IPS-18c (cell line): ENCODE results near the gene ZNF318.
"Not testable (repeated sequence)": the region's sequence is repeated elsewhere in the genome, so short reads cannot be mapped to it uniquely, and the experiment has no call there.

ENCODE experiments used
- H3K4me3 ChIP-seq: 2 replicates; pipeline ENCODE4 v1.7.0; 2013; ENCODE audit warnings: low read depth, mild to moderate bottlenecking, low read length, moderate library complexity; ENCODE audit not compliant: insufficient read depth
- H3K9me3 ChIP-seq: one replicate; pipeline ENCODE4 v1.6.1; 2013; ENCODE audit warnings: mild to moderate bottlenecking, low read length, moderate library complexity; ENCODE audit not compliant: control insufficient read depth, insufficient read depth

The ZNF318 gene

DNA sequence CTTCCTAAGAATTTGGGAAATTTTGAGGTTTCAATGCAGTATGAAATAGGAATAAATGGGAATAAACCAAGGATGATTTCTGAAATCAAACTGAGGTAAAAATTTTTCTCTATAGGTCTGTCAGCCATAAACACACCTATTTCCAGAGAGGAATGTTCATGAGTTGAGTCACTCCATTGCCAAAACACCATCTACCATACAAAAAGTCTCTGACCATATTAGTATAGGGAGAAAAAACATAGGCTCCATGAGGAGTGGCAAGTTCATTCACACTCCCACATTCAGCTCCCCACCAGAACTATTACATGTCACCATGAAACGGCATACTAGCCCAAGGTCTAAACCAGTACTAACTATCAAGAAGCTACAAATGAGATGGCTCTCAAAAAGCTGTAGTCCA lies 9.6 kb downstream of the ZNF318 start:
- H3K4me3 ChIP-seq = no peak overlapping the region
- no peaks in the 10 kb centered on the region for H3K9me3 ChIP-seq

DNA sequence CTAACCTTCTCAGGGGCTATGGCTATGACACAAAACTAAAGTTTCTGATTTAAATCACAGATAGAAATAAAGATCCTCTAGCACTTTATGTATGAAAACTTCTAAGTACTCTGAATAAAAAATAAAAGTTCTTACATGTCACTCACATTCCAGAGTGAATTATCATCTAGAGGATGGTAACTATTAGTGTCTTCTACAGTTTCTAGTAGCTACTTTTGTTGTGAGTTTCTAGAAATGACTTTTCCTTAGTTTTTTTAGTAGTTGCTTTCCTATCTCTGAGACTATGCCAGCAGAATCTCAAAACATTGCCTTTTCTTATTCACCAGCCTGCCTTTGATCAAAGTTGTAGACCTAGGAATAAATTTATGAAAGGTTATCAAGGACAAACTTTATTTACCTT lies 10.1 kb downstream of the ZNF318 start:
- H3K4me3 ChIP-seq = no peak overlapping the region

DNA sequence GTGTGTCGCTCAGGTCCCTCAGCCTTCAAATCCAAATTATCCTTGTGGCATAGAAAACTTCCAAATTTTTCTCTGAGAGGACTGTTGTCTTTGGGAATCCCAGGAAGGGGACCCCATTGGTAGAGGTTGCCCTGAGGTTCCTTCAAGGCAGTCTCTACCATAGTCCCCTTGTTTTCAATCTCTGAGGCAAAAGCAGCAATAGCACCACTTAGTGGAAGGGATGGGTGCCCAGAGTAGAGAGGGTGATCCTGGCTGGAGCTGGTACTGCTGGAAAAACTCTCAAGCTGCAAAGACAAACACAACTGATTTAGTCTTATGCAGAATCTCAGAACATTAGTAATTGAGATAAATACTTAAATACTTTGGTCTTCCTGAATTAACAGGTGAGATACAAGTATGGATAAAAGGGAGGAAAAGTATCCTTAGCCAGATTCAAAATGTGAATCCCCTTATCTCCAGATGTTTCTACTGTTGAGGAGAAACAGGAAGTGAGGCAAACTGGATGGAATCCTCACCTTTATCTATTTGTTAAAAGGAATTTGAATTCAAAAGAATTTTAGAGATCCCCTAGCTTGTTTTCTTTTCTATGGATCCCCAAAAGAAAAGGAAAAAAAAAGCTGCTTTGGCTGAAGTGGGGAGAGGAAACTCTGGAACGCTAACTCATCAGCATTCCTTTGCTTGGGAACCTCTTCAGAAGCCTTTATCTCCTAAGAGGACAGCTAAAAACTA lies 13.4 kb downstream of the ZNF318 start:
- Histone ChIP-seq H3K4me3 (no peak overlapping the region), H3K9me3 (no peaks in the 10 kb centered on the region)

More for the DNA sequence above, 10.1 kb downstream of the ZNF318 start:
- H3K9me3 ChIP-seq = no peaks in the 10 kb centered on the region

GRCh38 chr6:43351951-43352350 lies 17.5 kb downstream of the ZNF318 start:
- H3K9me3 ChIP-seq, H3K4me3 ChIP-seq: not testable (repeated sequence)

DNA sequence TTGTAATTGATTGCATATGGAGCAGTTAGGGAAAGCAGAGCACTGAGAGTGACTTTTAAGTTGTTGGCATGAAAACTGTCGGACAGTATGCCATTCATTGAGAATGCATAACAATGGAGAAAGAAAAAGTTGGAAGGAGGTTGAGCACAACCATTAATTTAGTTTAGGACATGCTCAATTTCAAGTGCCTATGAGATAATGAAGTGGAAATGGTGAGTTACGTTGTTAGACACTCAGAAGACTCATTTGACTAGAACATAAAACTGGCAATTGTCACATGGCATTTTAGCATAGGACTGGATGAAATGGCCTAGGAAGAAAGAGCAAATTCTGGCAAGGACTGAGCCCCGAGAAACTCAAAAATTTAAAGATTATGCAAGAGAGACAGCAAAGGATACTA lies 22.0 kb downstream of the ZNF318 start:
- Histone ChIP-seq H3K9me3 (no peaks in the 10 kb centered on the region), H3K4me3 (no peak overlapping the region)

- no peak overlapping the region for H3K4me3 ChIP-seq
- H3K9me3 ChIP-seq = no peaks in the 10 kb centered on the region
Measured at GRCh38 chr6:43347021-43347420, 22.4 kb downstream of the ZNF318 start.

DNA sequence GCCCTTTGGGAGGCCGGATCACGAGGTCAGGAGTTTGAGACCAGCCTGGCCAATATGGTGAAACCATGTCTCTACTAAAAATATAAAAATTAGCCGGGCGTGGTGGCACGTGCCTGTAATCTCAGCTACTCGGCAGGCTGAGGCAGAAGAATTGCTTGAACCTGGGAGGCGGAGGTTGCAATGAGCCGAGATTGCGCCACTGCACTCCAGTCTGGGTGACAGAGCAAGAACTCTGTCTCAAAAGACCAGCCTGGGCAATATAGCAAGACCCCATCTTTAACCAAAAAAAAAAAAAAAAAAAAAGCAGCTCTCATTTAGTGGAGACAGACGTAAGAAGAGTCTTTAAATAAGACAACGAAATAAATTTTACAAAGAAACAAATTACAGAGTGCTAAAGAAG lies 23.2 kb downstream of the ZNF318 start:
- H3K9me3 ChIP-seq, H3K4me3 ChIP-seq: not testable (repeated sequence)

GRCh38 chr6:43339168-43339567 lies 30.3 kb downstream of the ZNF318 start:
- Histone ChIP-seq H3K9me3 (no peaks in the 10 kb centered on the region), H3K4me3 (no peak overlapping the region)

- Histone ChIP-seq H3K9me3 (no peaks in the 10 kb centered on the region), H3K4me3 (no peak overlapping the region)
Measured at GRCh38 chr6:43338243-43338642, 31.2 kb downstream of the ZNF318 start.

GRCh38 chr6:43336382-43336781 lies 33.1 kb downstream of the ZNF318 start:
- Histone ChIP-seq H3K4me3 (no peak overlapping the region), H3K9me3 (no peaks in the 10 kb centered on the region)

DNA sequence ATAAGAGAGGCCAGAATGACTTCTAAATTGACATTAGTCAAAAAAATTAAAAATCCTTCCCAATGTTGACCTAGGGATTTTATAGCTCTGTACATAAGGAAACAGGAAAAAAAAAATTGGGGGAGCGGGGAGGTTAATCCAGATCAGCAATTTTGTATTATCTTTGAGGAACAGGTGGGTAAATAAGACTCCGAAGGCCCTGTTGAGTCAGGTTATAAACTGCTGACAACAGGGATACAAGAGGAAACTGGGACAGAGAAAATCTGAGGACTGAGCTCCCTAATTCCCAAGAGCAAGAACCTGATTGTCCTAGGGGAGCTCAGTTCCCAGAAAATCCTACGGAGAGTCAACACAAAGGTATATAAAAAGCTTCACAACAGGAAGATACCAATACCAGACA lies 34.0 kb downstream of the ZNF318 start:
- H3K9me3 ChIP-seq = no peaks in the 10 kb centered on the region
- H3K4me3 ChIP-seq = no peak overlapping the region

- no peak overlapping the region for H3K4me3 ChIP-seq
- H3K9me3 ChIP-seq = no peaks in the 10 kb centered on the region
Measured at GRCh38 chr6:43334466-43335095, 34.9 kb downstream of the ZNF318 start.

GRCh38 chr6:43331891-43332290 lies 37.6 kb downstream of the ZNF318 start:
- no peaks in the 10 kb centered on the region for H3K9me3 ChIP-seq

DNA sequence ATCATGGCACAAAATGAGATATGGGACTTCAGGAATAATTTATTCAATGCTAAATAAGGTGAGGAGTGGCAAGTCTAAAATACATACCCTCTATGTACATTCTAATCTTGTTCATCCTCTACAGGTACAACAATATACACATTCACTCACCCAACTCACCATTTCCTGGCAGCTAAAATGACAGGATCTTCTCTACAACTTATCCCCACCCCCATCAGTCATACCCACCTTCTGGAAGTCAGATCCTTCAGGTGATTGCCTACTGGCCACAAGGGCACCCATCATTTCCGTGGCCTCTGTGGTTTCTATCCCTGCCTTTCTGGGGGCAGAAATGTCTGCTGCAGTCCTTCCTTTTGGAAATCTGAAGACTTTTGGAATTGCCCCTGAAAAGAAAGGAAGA lies 38.0 kb downstream of the ZNF318 start:
- H3K9me3 ChIP-seq = no peaks in the 10 kb centered on the region
- H3K4me3 ChIP-seq = no peak overlapping the region

More at GRCh38 chr6:43331891-43332290, 37.6 kb downstream of the ZNF318 start:
- H3K4me3 ChIP-seq = no peak overlapping the region

GRCh38 chr6:43328528-43328927 lies 40.9 kb downstream of the ZNF318 start:
- no peak overlapping the region for H3K4me3 ChIP-seq
- H3K9me3 ChIP-seq = no peaks in the 10 kb centered on the region

DNA sequence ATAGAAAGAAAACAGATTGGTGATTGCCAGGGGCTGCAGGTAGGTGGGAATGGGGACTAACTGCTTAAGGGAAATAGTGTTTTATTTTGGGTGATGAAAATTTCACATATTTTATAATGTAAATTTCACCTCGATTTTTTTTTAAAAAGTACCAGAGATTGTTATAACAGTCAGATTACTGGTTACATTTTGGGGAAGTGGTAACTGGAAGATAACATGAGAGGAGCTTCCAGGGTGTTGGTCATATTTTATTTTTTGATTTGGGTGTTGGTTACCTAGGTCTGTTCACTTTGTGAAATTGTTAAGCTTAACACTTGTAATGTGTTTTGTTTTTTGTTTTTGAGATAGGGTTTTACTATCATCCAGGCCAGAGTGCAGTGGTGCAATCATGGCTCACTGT lies 43.6 kb downstream of the ZNF318 start:
- Histone ChIP-seq H3K9me3 (no peaks in the 10 kb centered on the region), H3K4me3 (no peak overlapping the region)

- Histone ChIP-seq H3K9me3 (no peaks in the 10 kb centered on the region), H3K4me3 (no peak overlapping the region)
Measured at GRCh38 chr6:43318011-43318410, 51.4 kb downstream of the ZNF318 start.

- Histone ChIP-seq H3K4me3 (no peak overlapping the region), H3K9me3 (no peaks in the 10 kb centered on the region)
Measured at GRCh38 chr6:43313813-43314212, 55.6 kb downstream of the ZNF318 start.

GRCh38 chr6:43311666-43312065 lies 57.8 kb downstream of the ZNF318 start:
- no peaks in the 10 kb centered on the region for H3K9me3 ChIP-seq
- H3K4me3 ChIP-seq = no peak overlapping the region
